Measurements from ENCODE around the gene ZBTB43. TPM values are rescaled to one million over a fixed set of nuclear protein-coding genes. Genes with fewer than 3 reads are reported as not detected.
"Not testable (repeated sequence)": the region's sequence is repeated elsewhere in the genome, so short reads cannot be mapped to it uniquely, and the experiment has no call there.

ZBTB43 gene, protein sequence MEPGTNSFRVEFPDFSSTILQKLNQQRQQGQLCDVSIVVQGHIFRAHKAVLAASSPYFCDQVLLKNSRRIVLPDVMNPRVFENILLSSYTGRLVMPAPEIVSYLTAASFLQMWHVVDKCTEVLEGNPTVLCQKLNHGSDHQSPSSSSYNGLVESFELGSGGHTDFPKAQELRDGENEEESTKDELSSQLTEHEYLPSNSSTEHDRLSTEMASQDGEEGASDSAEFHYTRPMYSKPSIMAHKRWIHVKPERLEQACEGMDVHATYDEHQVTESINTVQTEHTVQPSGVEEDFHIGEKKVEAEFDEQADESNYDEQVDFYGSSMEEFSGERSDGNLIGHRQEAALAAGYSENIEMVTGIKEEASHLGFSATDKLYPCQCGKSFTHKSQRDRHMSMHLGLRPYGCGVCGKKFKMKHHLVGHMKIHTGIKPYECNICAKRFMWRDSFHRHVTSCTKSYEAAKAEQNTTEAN
- polyA plus RNA-seq (ENCODE audit: insufficient read length in 4 of 4) = 10 to 100 TPM; 10.4 to 15.5 (median 14.5) TPM

- peak; percentile 81 to 96 (median 89) for DNase-seq (ENCODE audit: low read depth in 4 of 4, low spot score in 2 of 4)
Observed at GRCh38 chr9:126804696-126805553, at the start of gene ZBTB43. ZBTB43 (plus strand) TSS chr9:126805040; CDS start chr9:126832510, 27,470 bp downstream.

DNA sequence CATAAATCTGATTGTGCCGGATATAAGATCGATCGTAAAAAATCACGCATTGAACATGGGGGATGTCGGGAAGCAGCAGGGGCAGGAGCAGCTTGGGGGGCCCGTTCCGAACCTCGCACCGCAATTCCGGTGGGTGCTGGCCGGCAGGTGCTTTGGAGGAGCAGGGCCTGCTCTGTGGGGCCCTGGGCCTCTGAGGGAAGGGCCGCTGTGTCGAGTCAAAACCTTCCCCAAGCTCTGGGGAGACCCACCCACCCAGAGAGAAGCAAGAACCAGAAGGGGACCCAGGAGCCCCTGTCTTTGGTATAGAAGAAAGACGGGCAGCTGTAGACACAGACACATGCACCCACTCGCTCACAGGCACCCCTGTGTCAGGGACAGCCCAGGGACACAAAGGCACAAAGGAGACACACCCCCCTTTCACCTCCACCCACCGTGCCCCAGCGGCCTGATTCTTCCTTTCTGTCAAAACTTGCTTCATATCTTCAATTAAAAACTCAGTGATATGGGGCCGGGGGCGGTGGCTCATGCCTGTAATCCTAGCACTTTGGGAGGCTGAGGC, 49.4 kb upstream of the ZBTB43 start:
- no peak for DNase-seq (ENCODE audit: low read depth in 4 of 4, low spot score in 2 of 4)

DNA sequence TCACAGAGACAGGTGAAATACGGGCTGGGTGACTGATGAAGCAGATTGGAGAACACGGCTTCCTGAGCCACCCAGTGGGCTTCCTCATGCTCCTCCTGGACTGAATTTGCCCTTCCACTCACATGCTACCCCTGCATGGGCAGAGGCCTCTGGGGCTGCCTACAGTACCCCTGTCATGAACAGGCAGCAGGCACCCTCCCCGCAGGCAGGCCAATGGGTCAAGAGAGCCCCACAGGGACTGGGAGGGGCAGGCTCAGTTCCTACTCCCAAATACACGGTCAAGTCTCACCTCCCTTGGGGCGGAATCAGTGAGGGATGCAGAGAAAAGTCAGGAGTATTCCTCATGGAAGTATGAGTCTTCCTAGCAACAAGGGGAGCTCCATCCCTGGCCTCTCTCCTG, 48.6 kb upstream of the ZBTB43 start:
- DNase-seq (ENCODE audit: low read depth in 4 of 4, low spot score in 2 of 4) = no peak

DNA sequence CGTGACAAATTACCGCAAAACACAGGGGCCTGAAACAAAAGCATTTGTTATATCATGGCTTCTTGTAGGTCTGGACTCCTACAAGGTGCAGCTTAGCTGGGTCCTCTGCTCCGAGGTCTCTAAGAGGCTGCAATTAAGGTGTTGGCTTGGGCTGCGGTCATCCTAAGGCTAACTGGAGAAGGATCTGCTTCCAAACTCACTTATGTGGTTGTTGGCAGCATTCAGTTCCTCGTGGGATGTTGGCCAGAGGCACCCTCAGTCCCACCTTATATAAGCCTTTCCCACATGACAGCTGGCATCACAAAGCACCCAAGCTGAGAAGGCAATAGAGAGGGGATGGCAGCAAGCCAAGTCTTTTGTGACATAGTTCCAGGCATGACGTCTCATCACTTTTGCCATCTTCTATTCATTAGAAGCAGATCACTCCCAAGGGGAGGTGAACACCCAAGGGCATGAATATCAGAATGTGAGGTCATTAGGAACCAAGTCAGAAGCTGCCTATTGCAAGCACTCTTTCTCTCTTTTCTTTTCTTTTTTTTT, 47.9 kb upstream of the ZBTB43 start:
- DNase-seq (ENCODE audit: low read depth in 4 of 4, low spot score in 2 of 4) = no peak

GRCh38 chr9:126758916-126759585, 45.8 kb upstream of the ZBTB43 start:
- DNase-seq (ENCODE audit: low read depth in 4 of 4, low spot score in 2 of 4) = no peak

GRCh38 chr9:126761274-126761673, 43.6 kb upstream of the ZBTB43 start:
- no peak for DNase-seq (ENCODE audit: low read depth in 4 of 4, low spot score in 2 of 4)

DNA sequence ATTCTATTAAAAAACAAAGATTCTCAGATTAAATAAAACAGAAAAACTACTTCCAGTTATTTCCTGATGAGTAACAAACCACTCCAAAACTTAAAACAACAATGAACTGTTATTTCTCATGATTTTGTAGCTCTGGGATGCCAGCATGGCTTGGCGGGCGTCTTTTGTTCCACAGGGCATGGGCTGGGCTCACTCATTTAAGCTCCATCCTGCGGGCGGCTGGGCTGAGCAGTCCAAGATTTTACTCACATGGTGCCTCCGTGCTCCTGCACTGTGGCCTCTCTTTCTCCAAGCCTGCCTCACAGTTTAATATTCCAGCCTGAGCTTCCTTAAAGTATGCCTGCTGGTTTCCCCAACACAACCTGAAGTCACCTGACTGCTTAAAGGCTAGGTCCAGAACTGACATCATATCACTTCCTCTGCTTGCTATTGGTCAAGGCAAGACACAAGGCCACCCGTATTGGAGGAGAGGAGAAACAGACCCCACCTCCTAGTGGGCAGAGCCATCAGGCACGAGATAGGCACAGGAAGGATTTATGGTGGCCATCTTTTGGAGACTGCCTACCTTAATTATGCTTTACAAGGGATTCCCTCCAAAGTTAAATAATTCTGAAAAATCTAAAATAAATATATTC, 41.6 kb upstream of the ZBTB43 start:
- no peak for DNase-seq (ENCODE audit: low read depth in 4 of 4, low spot score in 2 of 4)

DNA sequence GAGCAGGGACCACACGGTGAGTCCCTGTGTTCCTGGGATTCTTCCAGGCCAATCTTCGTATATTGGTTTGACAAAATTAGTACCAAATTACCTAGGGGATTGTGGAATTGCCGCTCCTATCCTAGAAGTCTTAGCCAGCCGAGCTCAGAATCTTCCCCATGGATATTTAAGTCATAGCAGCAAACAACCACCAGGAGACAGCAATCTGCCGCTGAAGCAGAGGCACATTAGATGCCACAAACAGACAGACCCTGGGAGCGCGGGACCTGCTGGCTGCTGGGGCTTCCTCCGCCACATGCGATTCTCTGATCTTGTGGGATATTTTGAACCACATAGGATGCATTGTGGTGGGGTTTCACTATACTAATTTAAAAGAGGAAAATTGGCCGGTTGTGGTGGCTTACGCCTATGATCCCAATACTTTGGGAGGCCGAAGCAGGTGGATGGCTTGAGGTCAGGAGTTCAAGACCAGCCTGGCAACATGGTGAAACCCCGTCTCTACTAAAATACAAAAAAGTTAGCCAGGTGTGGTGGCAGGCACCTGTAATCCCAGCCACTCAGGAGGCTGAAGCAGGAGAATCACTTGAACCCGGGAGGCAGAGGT, 31.7 kb upstream of the ZBTB43 start:
- DNase-seq (ENCODE audit: low read depth in 4 of 4, low spot score in 2 of 4) = no peak

DNA sequence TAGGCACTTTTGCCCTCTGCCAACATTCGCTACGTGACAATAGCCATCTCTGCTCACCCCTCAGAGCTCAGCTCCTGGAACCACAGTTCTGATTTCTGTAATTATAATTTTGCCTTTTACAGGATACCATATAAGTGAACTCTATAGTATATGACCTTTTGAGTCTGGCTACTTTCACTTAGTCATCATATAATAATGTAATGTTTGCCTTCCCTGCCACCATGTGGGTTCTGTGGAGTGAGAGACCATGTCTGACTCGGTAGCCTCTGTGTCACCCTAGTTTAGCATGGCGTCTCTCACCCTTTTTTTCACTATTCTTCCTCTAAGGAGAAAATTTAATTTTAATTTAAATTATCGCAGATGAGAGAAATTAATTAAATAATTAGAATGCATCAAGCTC, 28.9 kb upstream of the ZBTB43 start:
- DNase-seq (ENCODE audit: low read depth in 4 of 4, low spot score in 2 of 4) = no peak

DNA sequence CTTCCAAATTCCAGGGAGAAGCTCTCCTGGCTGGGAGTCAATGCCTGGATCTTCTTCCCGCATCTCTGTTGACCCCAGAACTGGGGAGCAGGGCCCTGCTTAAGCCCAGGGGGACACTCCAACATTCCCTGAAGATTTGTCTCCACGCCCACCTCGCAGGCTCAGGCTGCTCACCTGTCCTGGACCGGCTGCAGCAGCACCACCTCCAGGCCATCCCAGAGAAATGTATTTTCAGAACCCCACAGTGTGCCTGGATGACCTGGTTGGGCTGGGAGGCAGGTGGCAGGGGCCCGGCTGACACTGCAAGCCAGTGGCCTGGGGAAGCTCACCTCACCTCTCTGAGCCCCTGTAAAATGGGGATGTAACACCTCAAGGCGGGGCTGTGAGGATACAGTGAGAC, 27.1 kb upstream of the ZBTB43 start:
- DNase-seq (ENCODE audit: low read depth in 4 of 4, low spot score in 2 of 4) = no peak

- DNase-seq (ENCODE audit: low read depth in 4 of 4, low spot score in 2 of 4) = no peak
Observed at GRCh38 chr9:126778141-126778540, 26.7 kb upstream of the ZBTB43 start.

GRCh38 chr9:126778696-126779095, 26.1 kb upstream of the ZBTB43 start:
- DNase-seq (ENCODE audit: low read depth in 4 of 4, low spot score in 2 of 4) = not testable (repeated sequence)

DNA sequence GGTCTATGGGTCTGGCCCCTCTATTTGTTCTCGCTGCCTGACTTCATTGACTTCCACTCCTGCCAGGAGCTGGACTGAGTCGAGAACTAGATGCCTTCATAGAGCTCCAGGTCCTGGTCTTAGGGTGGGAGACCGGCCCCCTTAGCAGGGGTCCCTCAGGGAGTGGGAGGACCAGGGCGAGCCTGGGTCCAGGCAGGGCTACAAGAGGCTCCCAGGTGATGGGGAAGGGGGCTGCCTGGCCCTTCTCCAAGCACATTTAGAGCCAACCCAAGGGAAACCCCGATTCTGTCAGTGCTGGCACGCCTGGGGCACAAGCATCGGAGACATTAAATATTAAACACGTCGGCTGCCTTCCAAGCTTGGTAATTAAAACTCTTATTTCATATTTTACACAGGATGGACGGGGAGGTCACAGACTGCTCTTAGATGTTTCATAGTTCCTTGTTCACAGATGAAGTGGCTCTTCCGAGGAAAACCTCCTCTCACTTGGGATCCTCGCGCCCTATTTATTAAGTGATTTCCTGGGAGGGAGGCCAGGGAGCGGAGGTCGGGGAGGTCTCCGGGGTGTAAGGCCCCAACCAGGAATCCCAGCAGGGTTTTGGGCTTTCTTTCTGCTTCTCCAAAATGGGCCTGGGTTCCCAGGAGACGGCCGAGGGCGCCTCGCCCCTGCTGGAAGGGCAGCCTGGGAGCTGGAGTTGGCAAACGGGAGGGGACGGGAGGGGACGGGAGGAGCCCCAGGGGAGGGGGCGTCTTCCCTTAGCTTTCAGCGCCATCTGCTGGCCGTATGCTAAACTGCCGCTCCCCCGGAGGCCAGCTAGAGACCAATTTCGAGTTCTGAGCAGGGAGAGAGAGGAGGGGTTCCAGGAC, 23.4 kb upstream of the ZBTB43 start:
- DNase-seq (ENCODE audit: low read depth in 4 of 4, low spot score in 2 of 4) = peak; percentile 48 to 80 (median 61)

DNA sequence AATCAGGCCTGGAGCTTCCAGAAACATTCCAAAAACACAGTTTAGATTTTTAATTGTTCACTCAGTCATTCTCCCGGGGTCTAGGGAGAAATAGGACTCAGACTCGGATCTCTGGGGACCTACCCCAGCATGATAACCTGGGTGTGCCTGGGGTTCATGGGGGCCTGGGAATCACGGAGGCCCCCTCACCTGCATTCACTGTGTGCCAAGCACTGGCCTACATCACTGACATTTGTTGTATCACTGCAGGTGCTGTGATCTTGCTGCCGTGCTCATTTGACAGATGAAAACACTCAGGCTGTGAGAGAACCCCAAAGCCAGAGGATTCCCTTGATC, 22.8 kb upstream of the ZBTB43 start:
- no peak for DNase-seq (ENCODE audit: low read depth in 4 of 4, low spot score in 2 of 4)

- DNase-seq (ENCODE audit: low read depth in 4 of 4, low spot score in 2 of 4) = no peak
Observed at GRCh38 chr9:126783949-126784348, 20.9 kb upstream of the ZBTB43 start.

DNA sequence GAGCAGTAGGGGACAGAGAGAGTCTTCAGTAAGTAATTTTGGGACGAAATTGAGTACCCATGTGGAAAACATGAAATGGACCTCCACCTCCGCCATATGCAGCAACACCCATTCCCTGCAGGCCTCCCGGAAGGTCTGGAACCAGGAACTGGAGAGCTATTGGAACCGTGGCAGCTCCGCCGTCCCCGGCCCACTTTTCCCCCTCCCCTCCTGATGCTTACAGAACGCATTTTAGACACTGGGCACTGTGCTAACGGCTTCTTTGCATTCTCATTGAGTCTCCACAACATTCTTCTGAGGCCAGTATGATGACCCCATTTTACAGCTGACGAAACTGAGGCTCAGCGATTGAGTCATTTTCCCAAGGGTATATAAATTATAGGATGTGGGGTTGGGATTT, 20.4 kb upstream of the ZBTB43 start:
- DNase-seq (ENCODE audit: low read depth in 4 of 4, low spot score in 2 of 4) = no peak

DNA sequence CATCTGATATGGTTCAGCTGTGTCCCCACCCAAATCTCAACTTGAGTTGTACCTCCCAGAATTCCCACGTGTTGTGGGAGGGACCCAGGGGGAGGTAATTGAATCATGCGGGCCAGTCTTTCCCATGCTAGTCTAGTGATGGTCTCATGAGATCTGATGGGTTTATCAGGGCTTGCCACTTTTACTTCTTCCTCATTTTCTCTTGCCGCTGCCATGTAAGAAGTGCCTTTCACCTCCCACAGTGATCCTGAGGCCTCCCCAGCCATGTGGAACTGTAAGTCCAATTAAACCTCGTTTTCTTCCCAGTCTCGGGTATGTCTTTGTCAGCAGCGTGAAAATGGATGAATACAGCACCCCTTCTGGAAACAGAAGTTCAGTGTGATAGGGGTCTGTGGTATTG, 20.0 kb upstream of the ZBTB43 start:
- DNase-seq (ENCODE audit: low read depth in 4 of 4, low spot score in 2 of 4) = not testable (repeated sequence)

DNA sequence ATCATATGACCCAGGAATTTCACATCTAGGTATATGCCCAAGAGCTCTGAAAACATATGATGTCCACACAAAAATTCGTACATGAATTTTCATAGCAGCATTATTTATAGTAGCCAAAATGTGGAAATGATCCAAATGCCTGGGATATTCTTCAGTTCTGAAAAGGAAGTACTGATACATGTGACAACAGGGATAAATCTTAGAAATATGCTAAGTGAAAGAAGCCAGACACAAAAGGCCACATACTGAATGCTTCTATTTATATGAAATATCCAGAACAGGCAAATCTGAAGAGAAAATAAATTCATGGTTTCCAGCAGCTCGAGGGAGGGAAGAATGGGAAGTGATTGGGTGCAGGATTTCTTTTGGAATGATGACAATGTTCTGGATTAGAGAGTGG, 16.8 kb upstream of the ZBTB43 start:
- no peak for DNase-seq (ENCODE audit: low read depth in 4 of 4, low spot score in 2 of 4)

Measured in left renal cortex interstitium (tissue), 4 donors.